MV-4-11 (cell line): ENCODE data around the gene RFT1.
A peak's percentile ranks its signal among the peaks of the same experiment; 100 is the strongest.

ENCODE experiments used
- DNase-seq: peaks from one replicate; lab custom pipeline; 2025; lab: John Stamatoyannopoulos, UW

Gene RFT1, protein sequence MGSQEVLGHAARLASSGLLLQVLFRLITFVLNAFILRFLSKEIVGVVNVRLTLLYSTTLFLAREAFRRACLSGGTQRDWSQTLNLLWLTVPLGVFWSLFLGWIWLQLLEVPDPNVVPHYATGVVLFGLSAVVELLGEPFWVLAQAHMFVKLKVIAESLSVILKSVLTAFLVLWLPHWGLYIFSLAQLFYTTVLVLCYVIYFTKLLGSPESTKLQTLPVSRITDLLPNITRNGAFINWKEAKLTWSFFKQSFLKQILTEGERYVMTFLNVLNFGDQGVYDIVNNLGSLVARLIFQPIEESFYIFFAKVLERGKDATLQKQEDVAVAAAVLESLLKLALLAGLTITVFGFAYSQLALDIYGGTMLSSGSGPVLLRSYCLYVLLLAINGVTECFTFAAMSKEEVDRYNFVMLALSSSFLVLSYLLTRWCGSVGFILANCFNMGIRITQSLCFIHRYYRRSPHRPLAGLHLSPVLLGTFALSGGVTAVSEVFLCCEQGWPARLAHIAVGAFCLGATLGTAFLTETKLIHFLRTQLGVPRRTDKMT

DNA sequence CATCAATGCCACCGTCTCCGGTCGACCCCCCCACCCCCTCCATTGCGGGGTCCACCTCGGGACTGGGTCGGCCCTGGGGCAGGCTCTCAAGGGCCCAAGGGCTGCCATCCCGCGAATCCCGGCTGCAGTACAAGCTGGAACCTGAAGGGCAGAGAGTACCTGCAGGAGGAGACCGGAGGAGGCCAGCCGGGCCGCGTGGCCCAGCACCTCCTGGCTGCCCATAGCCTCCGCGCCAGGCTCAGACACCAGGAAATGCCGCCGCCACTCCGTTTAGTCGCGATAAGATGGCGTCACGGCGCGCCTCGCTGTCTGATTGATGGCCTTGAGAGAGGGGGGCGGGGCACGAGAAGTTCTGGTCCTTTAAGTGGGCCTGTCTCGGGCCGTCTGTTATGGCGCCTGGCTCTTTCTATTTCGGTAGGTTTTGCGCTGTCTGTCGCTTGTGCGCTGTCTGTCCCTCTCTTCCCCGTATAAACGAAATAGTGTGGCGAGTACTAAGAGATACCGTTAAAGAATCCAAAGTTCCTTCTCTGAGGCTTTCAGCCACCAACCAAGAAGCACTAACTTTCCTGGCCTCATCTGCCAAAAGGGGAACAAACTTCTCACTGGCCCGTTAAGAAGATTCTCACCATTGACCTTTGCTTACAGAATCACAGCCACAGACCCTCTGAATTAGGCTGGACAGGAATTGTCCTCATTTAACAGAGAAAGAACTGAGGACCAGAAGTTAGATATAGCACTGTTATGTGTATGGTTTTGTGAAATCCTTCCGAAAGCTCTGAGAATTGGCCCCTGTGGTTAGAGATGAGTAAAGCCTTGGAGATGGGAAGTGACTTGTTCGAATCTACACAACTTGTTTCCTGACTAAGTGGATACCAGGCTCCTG, at the start of gene RFT1:
Gene RFT1 (minus strand): TSS at position 257 of the 883 bp plus-strand sequence. CDS start 35 bp downstream, at position 222.
- DNase-seq = peak; percentile 91

- DNase-seq = no peak
Observed at GRCh38 chr3:53179580-53179979, 49.3 kb upstream of the RFT1 start.

DNA sequence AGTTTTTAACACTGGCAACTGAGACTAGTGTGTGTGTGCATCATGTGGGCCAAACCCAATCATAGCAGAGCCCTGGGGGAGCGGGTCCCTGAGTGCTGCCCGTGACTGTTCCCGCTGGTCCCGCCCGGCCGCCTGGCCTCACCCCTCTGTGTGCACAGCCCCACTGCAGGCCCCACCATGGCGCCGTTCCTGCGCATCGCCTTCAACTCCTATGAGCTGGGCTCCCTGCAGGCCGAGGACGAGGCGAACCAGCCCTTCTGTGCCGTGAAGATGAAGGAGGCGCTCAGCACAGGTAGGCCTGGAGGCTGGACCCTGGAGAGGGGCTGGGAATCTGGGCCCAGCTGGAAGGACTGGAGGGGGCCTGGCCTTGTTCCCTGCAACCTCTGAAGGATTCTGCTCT, 48.0 kb upstream of the RFT1 start:
- no peak for DNase-seq

- no peak for DNase-seq
Observed at GRCh38 chr3:53175613-53176540, 45.6 kb upstream of the RFT1 start.

GRCh38 chr3:53174346-53175250, 44.4 kb upstream of the RFT1 start:
- no peak for DNase-seq

DNA sequence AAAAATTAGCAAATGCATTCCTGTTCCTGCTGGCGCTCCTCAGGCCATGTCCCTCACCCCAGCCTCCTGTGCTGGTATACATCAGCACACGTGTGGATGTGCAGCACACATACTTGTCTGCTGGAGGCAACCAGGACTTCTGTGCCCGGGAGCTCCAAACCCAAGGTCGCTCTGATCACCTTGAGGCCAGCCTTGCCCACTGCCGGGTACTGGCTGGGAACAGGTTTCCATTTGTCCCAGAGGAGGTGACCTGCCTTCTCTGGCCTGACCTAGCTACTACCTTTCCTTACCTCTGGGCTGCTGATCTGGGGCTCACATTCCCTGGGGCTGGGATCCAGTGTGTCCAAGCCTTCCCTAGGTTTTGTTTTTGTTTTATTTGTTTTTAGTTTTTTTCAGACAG, 42.9 kb upstream of the RFT1 start:
- DNase-seq = no peak

DNA sequence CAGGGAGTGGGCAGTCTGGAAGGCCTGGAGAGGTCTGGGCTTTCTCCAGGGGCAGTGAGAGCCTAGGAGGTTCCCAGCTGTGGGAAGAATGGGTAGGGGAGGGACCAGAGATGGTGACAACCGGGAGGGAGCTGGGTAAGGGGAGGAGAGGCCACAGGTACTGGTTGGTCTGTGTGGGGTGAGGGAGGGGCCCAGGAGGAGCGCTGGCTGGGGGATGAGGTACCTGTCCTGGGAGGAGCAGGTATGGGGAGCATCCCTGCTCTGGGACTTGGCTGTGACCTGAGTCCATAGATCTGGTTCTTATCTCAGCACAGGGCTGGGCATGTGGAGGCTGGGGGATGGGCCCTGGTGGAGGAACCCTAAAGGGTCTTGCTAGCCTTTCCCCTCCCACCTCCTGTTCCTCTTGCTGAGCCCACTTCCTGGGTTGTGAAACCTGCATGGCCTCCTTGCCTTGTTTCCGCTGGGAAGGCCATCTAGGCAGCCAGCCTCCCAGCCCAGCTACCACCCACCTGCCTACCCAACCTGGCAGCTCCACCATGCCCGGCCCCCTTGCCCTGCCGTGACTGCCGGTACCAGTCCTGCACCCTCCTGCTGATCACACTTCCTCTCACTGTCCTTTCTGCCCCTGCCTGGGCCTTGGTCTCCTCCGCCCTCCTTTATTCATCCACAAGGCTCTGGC, 41.7 kb upstream of the RFT1 start:
- peak; percentile 48 for DNase-seq

DNA sequence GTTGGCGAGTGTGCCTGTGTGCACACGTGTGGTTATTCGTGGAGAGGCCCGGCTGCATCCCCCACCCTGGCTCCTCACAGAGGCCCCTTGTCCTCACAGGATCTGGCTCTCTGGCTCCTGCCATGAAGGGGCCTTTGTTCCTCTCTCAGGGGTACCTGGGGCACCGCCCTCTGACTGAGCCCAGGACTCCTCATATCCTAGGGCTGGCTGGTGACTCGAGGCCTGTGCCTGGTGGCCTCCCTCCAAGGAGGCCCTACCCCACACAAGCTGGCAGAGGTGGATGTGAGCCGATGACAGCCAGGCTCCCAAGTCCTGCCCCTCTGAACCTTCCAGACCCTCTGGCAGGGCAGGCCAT, 40.8 kb upstream of the RFT1 start:
- no peak for DNase-seq

GRCh38 chr3:53170325-53171063, 40.3 kb upstream of the RFT1 start:
- peak; percentile 97 for DNase-seq

GRCh38 chr3:53169832-53170324, 39.6 kb upstream of the RFT1 start:
- DNase-seq = no peak

DNA sequence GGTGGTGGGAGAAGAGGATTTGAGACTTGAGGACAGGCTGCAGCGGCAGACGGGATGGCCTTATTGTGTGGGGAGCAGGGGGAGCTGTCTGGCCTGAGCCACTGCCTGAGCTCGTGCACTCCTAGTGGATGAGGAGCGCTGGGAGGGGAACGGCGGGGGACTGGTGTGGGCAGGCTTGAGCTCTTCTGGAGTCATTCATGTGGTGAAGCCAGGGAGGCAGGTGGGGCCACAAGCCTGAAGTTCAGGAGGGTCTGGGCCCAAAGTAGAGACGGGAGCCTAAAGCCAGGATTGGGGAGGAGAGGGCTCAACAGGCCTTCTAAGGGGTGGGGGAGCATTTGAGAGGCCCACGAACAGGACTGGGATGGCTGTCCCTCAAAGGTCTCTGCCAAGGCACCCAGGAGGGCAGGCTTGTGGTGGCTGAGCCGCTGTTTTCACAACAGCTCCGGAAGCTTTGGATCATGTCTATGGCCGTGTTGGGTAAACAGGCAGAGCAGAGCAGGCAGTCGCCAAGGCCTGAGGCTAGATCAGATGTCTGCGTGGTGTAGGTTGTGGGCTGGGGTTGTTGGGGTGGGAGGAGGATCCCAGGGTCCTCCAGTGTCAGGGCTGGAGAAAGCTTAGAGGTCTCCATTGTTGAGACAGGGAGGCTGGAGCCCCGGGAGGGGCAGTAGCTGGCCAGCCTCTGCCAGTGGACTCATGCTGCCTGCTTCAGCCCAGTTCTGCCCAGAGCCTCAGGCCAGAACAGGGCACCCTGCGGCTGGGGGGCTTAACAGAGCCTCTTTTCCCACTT, 39.0 kb upstream of the RFT1 start:
- DNase-seq = peak; percentile 97

DNA sequence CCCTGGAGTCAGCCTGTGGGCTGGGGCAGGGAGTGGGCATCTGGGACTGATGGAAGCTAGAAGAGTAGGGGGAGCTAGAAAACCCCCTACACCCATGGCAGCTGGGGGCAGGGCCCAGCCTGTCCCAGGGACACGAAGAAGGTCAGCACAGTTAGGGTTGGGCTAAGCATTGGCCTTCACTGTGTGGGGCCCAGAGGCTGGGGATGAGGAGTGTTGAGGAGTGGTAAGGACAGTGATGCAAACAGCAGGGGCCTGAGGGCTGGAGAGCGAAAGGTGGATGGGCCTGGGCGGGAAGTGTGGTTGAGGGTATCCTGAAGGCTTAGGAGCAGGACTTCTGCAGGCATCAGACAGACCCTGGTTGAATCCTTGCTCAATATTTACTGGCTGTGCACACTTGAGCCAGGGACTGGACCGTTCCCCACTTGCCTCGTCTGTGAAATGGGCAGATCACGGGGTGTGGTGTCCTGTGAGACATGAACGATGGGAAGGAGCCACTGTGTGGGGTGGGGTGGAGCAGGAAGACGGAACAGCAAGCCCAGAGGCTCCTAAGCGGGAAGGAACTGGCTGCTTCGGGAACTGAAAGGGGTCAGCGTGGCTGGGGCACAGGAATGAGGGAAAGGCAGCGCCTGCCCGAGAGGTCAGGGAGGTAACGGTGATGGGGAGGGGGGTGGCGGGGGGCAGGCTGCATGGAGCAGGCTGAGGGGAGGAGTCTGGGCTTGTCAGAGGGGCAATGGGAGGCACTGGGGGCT, 38.1 kb upstream of the RFT1 start:
- peak; percentile 49 for DNase-seq

GRCh38 chr3:53167418-53168174, 37.4 kb upstream of the RFT1 start:
- no peak for DNase-seq

DNA sequence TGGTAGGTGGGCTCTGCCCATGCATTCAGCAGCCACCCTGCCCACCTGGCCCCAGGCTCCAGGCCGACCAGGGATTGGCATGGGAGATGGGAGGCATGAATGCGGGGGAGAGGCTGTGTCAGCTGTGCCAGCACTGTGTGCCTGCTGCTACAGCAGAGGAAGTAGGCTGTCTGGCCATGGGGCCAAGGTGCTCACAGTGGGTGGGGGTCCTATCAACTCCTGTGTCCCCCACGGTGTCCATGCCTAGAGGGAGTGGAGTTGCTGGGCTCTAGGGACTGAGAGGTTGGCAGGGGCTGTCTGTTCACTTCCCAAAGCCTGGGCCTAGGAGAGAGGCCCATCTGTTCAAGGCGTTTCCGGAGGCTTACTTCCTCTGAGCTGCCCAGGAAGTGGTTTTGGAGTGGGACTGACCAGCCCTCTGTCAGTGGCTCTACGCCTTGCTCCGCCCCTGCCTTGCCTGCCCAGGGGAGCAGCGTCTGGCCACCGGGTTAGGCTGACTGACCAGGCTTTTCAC, 36.6 kb upstream of the RFT1 start:
- DNase-seq = peak; percentile 90

DNA sequence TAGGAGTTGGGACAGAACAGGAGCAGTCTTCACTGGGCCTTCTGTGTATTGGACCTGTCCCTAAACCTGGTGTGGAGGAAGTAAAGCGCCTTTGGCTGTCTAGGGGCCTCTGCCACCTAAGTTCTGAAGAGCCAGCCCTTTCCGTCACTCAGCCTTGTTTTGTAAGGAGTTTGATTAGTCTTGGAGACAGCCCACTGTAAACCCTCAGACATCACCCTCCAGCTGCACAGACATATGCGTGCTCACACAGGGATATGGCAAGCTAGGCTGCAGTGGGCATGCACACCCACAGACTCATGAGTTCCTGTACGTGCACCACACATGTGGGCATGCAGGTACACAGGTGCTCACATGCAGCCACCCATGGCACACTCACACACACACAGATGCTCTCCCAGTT, 36.0 kb upstream of the RFT1 start:
- no peak for DNase-seq

DNA sequence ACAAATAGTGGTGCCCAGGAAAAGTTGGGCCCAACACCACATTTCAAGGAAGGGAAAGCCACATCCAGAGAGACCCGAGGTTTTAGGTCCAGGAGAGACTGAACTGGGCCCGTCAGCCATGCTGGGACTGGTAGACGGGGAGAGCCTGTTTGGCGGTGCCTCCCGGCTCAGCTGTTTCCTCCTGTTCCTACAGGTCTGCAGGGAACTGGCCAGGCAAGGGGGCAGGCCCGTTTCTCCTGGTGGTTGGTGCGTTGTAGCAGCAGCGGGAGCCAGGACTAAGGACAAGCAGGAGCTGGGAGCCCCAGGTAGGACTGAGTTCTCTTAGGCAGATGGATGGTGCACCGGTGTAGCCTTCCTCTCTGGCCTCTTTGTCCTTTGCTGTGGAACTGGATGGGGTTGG, 34.7 kb upstream of the RFT1 start:
- DNase-seq = no peak
